HG02938 (cell line): ENCODE results near the gene MXD3.
A peak's percentile ranks its signal among the peaks of the same experiment; 100 is the strongest.

Experiments used
- ATAC-seq: cut with Tn5 transposase; IDR thresholded peaks from one replicate; pipeline ENCODE4 v1.9.1; 2021; ENCODE audit warnings: mild to moderate bottlenecking, moderate library complexity; ENCODE audit not compliant: unreplicated experiment

Gene MXD3

DNA sequence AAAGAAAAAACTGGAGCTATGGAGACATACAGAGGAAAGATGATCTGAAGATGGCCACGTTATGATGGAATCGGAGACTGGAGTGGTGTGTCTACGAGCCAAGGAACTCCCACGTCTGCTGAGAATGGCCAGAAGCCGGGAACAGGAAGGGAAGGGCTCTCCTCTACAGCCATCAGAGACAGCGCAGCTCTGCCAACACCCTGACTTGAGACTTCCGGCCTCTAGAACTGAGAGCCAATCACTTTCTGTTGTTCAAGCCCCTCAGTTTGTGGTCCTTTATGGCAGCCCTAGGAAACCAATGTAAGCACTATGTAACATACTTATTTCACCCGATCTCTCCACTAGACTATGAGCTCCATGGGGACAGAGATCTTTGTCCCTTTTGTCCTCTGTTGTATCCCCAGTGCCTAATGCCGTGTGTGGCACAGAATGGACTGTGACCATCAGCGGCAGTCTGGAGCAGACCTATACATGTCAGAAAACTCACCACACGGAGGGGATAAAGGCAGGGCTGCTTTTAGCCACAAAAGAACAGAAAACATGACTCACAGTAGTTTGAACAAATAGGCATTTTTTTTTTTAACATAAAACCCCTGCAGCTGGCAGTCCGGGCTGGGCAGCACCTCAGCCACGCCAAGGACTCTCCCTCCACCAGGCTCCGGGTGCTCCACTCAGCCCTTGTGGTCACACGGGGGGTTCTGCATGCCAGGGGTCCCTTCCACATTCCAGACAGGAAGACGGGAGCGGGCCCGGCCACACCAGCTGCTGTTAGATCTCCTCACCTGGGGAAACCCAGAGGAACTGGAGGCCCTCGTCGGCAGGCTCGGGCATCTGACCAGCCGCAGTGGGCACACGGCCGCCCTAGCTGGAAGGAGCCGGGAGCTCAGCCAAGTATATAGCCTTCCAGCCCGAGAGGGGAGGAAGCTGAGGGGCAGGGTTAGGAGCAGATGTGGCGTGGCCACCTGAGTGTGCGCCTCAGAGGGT, 16.1 kb upstream of the MXD3 start:
- ATAC-seq, result no peak

DNA sequence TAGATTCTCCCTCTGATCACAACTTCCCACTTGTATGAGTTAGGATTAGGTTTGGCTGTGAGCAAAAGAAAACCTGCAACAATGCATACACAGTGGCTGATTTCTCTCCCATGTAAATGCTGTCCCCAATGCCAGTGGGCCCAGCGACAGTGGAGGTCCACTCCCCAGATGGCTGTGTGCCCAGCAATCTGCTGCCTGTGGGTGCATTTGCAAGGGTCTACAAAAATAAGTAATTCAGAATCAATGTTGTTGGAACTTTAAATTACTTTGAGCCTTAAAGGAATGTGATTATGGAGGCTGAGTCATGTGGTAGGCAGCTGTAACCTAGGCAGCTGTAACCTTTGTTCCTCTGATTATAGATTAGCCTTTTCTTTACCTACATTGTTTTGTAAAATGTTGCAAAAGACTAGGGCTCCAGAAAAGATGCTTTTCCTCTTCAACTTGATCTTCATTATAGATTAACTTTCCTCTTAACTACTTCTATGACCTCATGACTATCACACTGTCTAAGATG, 14.2 kb upstream of the MXD3 start:
- ATAC-seq, result no peak

DNA sequence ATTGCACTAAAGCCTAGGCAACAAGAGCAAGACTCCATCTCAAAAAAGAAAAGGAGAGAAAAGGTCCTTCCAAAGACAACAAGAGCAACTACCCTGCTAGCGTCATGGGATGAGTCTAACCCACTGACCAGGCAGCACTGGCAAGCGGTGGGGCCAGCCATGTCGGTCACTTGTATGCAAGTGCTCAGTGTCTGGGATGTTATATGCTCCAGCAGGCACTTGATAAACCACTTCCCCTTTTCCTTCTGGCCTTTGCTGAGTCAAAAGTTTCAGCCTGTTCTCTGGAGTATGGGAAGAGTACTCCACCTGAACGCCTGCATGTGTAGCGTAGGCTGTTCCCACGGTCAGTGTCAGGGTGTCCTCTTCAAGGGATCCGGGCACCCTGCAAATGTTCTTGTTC, 9.2 kb upstream of the MXD3 start:
- ATAC-seq, result no peak

DNA sequence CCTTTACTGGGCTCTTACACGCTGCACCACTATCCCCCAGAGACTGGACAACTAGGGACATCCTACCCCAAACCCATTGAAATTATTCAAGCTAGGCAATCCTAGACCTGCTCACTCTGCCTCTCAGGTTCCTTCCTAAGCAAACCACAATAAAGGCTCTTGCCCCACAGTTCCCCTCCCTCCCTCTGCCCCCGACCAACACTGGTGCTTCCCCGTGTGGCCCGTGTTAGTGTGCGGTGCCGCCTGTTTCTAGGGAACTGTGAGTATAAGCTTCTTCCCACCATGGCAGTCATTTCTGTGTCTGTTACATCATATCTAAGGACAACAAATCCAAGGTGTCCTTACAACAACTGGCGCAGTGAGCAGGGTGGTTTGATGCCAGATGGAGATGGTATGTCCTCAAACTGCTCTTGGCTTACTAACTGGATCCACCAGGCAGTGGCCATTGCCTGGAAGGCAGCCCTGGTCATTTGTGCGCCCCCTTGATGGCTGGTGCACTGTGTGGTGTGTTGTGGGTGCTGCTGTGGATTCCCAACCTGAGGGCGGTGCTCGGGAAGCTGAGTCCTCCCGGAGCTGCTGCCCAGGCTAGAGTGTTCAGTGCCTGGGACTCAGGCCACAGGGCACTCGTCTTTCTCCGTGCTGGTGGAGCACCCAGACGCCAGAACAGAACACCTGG, 8.4 kb upstream of the MXD3 start:
- no peak for ATAC-seq

DNA sequence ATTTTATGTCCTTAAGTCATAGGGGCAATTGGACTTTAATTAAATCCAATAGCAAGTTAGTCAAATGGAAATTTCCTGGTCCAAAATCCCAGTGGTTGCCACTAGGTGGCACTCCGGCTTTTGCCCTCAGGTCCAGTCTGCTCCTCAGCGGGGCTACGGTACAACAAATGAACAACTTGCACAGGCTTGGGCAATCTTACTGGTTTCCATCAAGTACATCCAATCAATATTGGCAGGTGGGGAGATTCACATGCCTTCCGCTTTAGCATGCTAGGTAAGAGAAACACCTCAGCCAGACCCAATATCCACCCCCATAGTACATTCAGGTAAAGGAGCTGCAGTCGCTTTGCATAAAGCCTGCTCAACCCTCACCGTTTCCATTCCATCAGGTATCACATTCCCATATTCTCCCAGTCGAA, 6.3 kb upstream of the MXD3 start:
- no peak for ATAC-seq

DNA sequence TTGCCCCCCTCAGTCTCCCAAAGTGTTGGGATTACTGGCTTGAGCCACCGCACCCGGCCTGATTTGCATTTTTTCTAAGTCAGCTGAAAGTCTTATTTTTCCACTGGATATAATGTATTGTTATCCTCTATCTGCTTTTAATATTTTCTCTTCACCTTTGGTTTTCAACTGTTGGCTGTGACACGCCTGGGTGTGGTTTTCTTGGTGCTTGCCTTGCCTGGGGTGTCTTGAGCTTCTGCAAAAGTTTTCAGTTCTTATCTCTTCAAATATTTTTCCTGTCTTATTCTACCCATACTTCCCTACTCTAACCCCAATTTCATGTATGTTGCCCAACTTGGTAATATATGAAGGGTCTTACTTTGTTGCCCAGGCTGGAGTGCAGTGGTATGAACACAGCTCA, 4.3 kb upstream of the MXD3 start:
- no peak for ATAC-seq

DNA sequence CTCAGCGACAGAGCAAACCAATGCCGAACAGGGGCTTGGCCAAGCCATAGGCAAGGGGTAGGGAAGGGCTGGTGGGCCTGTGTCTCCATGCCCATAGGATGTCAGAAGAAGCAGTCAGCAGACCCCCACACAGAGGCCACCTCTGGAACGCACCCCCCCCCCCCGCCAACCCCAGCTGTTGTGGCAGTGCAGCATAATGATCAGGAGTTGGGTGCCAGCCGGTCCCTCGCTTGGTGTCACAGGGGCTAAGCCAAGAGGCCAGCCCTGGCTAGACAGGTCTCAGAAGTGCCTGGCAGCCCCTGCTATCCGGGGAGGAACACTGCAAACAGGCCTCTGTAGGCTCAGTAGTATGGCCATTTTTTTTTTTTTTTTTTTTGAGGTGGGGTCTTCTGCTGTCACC, 3.7 kb upstream of the MXD3 start:
- ATAC-seq, result no peak

DNA sequence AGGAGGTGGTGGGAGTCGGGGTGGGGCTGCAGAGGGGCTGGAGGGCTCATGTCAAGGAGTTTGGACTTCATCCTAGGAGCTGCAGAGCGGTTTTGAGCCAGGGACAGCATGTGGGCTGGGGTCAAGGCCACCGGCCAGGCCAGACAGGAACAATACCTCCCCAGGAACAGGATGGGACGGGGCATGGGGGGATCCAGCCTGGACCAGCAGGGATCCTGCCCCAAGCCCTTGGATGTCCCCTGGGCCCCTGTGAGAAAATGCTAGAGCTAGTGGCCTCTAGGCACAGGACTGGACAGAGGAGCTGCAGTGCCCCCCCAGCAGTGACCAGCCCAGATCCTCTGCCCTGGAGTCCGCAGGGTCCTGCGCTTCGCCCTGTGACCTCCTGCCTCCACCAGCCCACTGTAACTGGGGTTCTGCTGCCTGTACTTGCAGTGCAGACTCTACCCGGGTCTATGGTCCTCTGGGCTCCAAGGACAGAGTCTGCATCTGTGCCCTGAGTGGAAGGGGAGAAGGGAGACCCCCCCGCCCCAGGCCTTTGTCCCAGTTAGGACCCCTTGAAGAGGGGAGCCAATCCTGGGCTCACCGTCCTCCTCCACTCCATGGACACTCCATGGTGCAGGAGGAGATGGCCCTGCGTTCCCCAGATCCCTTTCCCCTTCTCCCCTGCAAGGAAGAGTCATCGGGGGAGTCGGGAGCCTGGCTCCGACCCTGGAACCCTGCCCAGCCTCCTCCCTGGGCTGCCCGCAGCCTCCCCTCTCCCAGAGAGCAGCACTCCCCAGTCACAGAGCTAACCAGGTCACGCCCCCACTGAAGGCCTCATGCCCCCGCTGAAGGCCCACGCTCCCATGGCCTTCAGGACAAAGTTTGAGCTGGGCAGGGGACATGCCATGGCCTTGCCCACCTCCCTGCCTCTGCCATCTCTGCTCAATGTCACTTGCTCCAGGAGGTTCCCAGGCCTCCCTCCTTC, 3.0 kb upstream of the MXD3 start:
- ATAC-seq, result no peak

DNA sequence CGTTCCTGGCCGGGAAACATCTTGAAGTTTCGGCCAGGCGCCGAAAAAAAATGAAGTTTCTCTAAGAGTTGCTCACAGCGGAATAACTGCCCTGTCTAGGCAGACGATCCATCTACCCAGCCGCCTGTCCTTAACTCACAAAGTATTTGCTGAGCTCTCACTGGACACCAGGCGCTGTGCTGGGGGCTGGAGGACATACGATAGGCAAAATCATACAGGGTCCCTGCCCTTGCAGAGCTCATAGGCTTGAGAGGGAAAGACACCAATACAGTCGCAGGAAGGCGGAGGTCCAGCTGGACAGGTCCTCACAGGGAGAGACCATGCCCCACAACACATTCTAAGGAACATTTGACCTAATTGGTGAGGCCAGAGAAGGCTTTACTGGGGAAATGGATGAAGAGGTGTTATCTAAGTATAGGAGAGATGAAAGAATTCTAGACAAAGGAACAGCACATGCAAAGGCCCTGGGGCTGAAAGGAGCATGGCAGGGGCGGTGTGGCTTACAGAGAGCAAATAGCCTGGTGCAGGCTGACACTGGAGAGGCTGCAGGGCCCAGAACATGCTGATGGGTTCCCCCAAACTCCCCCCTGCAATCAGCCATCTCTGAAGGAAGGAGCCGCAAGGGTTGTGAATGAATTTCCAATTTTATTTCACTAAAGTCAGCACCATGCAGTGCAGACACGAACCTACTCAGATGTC, 2.0 kb upstream of the MXD3 start:
- no peak for ATAC-seq

DNA sequence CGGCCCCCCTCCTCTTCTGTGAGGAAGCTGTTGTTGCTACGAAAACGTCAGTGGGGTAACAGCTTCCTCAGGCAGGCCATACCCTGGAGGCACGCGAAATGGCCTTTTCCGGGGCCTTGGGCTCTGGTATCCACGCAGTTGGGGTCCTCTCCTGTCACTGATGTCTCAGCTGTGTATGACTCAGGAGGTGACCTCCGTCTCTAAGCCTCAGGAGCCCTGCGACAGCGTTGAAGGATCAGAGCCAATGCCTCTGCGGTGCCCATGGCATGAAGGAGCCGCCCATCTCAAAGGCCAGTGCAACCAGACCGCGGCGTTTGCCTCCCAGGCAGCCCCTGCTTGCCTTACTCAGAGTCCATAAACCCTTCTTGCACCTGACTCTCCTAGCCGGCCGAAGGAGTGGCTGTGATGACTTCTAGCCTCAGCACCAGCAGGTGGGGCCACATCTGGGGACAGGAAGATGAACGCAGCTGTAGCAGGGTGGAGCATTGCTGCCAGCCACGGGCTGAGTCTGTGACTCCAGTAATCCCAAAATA, 1.0 kb upstream of the MXD3 start:
- ATAC-seq, result peak; percentile 28

DNA sequence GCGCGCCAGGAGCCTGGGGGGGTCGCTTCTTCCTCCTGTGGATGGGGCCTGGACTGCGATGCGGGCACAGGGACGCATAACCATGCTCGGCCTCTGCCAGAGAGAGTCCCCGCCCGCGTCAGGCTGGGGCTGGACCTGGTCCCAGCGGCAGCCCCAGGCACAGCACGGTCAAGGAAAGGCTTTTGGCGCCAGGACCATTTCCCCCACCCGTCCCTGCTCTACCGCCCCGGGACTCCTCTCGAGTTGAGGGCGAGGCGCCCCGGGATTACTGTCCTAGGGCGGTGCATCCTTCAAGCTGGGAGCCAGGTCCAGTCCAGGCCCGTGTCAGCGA, 341 bp downstream of the MXD3 start:
- no peak for ATAC-seq

DNA sequence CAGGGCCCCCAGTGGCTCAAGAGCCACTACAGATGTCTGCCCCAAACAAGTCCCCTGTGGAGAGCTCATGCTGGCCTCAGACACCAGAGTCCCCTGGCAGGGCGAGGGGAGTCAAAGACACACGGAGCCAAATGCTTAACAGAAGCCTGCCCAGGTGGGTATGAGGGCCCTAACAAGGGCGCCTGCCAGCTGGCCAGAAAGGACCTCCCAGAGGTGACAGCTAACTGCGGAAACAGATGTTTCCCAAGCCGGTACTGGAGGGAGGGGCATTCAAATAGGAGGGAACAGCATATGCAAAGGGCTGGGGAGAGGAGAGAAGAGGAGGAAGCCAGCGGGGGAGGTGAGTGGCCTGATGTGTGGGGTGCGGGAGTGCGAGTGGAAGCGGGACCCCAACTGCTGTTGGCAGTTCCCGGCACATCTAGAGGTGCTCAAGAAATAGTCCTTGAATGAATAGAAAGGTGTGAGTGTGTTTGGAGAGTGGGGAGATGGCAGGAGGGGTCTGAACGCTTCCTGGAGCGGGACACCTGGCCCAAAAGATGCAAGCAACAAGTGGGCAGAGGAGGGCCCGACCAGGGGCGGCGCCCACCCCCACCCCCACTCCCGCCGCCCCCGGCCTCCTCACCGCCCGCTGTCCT, 824 bp downstream of the MXD3 start:
- no peak for ATAC-seq

DNA sequence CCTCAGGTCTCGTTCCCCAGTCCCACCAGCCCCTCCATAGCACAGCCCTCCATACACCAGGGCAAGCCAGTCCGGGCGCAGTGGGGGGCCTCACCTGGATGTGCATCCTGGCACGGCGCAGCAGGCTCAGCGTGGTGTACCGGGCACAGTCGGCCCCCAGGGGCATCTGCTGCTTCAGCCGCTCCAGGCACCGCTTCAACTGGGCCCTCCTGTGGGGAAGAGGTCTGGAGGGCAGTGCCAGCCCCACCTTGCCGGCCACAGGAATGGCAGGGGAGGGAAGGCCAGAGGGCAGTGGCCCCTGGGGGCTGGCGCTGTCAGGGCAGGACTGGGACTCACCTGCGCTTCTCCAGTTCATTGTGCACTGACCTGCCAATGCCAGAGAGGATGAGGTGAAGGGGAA, 1.4 kb downstream of the MXD3 start:
- ATAC-seq, result no peak

DNA sequence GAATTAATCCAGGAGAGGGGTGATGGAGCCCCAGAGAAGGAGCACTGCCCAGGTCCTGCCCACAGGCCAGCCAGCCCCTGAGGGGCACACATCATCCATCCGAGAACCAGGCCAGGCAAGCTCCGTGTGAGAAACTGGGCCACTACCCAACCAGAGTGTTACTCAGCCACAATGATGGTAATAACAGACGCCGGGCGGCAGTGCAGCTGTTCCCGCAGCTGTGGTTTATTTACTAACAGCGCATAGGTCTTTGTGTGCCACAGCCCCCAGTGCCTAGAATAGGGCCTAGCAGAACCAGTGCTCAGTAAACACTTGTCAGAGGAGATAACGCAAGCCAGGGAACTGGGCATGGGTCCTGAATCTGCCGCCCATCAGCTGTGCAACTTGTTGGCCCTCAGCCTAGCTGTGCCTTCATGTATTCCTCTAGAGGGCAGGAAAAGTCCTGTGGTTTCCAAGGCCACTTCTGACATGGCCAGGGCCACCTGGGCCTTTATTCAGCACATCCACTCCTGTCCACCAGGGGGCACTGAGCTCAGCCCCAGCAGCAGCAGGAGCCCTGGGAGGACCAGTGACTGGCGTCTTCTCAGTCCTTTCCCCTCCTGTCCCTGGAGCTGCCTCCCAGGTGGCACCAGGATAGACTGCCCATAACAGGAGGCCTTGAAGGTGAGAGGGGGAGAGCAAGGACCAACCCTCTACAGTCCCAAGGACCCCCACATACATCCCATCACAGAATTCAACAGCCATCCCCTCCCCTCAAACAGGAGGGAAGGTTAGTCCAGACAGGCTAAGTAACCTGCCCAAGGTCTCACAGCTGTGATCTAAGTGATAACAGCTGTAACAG, 2.1 kb downstream of the MXD3 start:
- ATAC-seq, result no peak

DNA sequence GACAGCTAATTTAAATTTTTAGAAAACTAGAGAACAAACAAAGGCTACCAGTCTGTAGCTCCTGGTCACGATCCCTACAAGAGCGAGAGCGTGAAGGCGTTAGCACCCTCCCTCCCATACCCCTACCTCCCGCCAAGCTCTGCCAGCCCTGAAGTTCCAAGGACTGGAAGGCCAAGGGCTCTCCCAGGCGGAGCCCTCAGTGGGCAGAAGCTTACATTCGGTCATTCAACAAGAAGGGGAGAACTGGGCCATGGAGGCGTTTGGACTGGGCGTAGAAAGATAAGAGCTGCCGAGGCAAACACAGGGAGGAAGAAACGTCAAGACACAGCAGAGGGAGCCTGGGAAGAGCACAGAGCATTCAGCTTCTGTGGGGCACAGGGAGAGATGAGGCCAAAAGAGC, 3.0 kb downstream of the MXD3 start:
- no peak for ATAC-seq

DNA sequence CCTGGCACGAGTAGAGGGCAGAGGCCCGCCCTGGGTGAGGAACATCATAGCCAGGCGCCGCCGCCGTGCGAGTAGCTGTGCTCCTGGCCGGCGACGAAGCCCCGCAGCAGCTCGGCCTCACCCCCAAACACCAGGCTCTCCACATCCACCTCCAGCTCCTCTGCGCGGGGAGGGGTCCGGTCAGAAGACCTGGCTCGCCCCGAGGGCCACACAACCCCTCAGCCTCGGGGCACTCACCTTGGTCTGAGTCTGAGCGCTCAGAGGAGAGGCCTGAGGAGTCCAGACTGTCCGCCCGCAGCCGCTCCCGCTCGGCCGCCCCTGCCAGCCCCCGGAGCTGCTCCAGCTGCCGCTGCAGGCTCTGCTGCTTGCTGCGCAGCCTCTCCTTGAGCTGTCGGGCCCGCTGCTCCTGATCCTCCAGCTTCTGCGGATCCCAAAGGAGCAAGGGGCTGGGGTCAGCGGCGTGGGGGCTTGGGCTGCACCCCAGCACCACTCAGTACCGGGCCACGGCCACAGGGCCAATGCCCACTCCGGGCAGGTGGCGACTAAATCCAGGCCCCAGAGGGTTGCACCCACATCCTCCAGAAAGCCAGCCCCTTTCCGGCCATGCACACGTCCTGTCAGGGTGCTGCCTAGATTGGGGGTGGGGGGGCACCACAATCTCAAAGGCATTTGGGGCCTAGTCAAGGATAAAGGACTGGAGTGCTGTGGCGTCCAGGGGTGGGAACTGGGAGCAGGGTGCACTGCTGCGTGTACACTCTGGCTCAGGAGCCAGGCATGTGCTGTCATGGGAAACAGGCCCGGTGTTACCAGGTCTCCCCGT, 3.9 kb downstream of the MXD3 start:
- ATAC-seq, result no peak

DNA sequence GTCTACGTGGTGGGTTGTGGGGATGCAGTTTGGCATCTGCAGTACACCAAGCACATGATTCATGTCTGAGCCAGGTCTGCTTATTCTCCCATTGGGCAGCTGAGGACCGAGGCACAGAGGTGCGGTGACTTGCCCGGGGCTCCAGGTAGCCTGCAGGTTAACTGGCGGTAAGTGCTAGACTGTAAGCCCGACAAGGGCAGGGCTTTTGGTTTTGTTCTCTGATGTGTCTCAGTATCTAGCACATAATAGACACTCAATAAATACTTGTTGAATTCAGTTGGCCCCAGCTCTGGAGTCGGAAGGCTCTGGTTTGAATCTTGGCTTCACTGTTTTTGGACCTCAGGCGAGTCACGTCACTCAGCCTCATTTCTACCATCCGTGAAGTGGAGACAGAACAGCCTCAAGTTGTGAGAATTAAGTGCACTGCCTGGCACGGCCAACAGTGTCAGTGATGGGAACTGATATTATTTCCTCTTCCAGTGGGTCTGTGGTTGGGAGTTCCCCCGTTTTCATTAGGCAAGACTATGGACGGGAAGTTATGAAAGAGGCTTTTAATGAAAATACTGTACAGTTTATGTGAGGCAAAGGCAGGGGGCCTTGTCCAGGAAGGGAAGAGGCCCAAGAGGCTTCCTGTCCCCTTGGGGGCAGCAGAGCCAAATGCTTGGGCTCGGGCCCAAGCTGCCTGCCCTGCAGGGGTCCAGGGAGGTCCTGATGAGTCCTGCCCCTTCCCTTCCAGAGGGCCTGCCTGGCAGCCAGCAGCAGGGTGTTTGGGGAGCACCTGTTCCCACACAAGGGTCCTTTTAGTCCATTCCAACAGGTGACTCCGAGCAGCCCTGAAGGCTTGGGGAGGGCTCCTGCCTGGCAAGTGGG, 4.8 kb downstream of the MXD3 start:
- ATAC-seq, result no peak
